Testis (tissue), 3 donors: ENCODE results near the gene P2RY12. TPM values are rescaled to one million over a fixed set of nuclear protein-coding genes. Genes with fewer than 3 reads are reported as not detected.

Experiments used
- DNase-seq: peaks from one replicate; pipeline ENCODE4 v3.0.0-alpha.2; 2019
- H3K27ac ChIP-seq, 2 donors: fragments of 200-600 bp; sonication (generic); one replicate each; pipeline ENCODE4 v1.5.1; 2019
- H3K27me3 ChIP-seq: fragments of 200-600 bp; sonication (generic); one replicate; pipeline ENCODE4 v1.5.1; 2019
- H3K36me3 ChIP-seq: fragments of 200-600 bp; sonication (generic); one replicate; pipeline ENCODE4 v1.5.1; 2017; ENCODE audit warnings: low read depth; ENCODE audit errors: missing control alignments
- H3K4me1 ChIP-seq: fragments of 200-600 bp; sonication (generic); one replicate; pipeline ENCODE4 v1.5.1; 2019
- H3K4me3 ChIP-seq, 2 donors: fragments of 200-600 bp; sonication (generic); one replicate each; pipeline ENCODE4 v1.5.1; 2017 to 2019
- H3K9me3 ChIP-seq: fragments of 200-600 bp; sonication (generic); one replicate; pipeline ENCODE4 v1.5.1; 2017
- CTCF ChIP-seq, 3 experiments: fragments of 450-650 bp in 2 of 3; fragments of 200-600 bp in 1 of 3; sonication (generic) in 1 of 3; IDR thresholded peaks; one replicate each; pipeline ENCODE4 v1.5.1; 2016 to 2019; ENCODE audit warnings: antibody characterized with exemption in 3 of 3, mild to moderate bottlenecking in 2 of 3, moderate library complexity in 1 of 3
- POLR2A ChIP-seq: fragments of 450-650 bp; IDR thresholded peaks from one replicate; pipeline ENCODE4 v1.6.1; 2017; ENCODE audit warnings: antibody characterized with exemption, mild to moderate bottlenecking, moderate library complexity
- WGBS, 2 donors: methylation state at CpG; one replicate each; pipeline ENCODE4 v1.1.5; 2018; 5-methylcytosine and 5-hydroxymethylcytosine counted together
- intact Hi-C: fragments of 100-400 bp; cut with DNase I; formaldehyde crosslinking; loops from one replicate; pipeline ENCODE4 v1.15.1; 2023; ENCODE audit warnings: low total_unique reads
- polyA plus RNA-seq: library from polyadenylated mRNA; stranded (reverse); fragments of 350-450 nt; fragmentation: Illumina TruSeq; extraction: RNeasy Lipid Tissue Mini Kit (QIAGEN cat#74804); gene quantifications from one replicate; pipeline ENCODE4 v1.2.3, GENCODE V29; 2014; ENCODE audit warnings: low read depth, low replicate concordance; ENCODE audit not compliant: insufficient read depth
- total RNA-seq, 2 donors: library from RNA; depleted of rRNA; stranded (reverse); fragments of >200 nt; gene quantifications; one replicate each; pipeline ENCODE4 v1.2.3, GENCODE V29; 2016

P2RY12 gene
- total and polyA plus RNA-seq, 3 donors from 2014 or later, result 0.47 TPM; not detected in 2

GRCh38 chr3:151318313-151318712 is 66.2 kb downstream of the P2RY12 start:
- H3K27me3 ChIP-seq, result no peaks in the 10 kb centered on the region
- no peaks in the 10 kb centered on the region for H3K9me3 ChIP-seq
- no peak for DNase-seq
- TF ChIP-seq CTCF (IDR thresholded peaks at IDR 0.05) (no peak), POLR2A (no peak)
- intact Hi-C loops, result no loop called here
- H3K4me3 ChIP-seq, result no peak overlapping the region
- H3K4me1 ChIP-seq, result no peaks in the 10 kb centered on the region
- no peak overlapping the region for H3K27ac ChIP-seq
- no peaks in the 10 kb centered on the region for H3K36me3 ChIP-seq

- Histone ChIP-seq H3K27ac (no peak within 1 kb of the TSS), H3K4me1 (no peaks in the 10 kb centered on the region), H3K27me3 (no peaks in the 10 kb centered on the region), H3K36me3 (no peaks in the 10 kb centered on the region), H3K9me3 (no peaks in the 10 kb centered on the region), H3K4me3 (no peak within 1 kb of the TSS)
- no peak for DNase-seq
- no peak for TF ChIP-seq POLR2A
- TF ChIP-seq CTCF (IDR thresholded peaks at IDR 0.05), result no peak
- intact Hi-C loops, result no loop called here
- 82 to 90% methylated on average over 7 of the region's 7 CpGs for WGBS, 2 donors
These were observed 68.1 kb downstream of the P2RY12 start, which contains the start of gene GPR87 for GRCh38 chr3:151316267-151316991. GPR87 (minus strand) TSS chr3:151316820; CDS start chr3:151300100, 16,720 bp downstream.

- no peak for DNase-seq
- TF ChIP-seq POLR2A, result no peak
- no peak for TF ChIP-seq CTCF (IDR thresholded peaks at IDR 0.05)
- Histone ChIP-seq H3K9me3 (no peaks in the 10 kb centered on the region), H3K27me3 (no peaks in the 10 kb centered on the region), H3K36me3 (no peaks in the 10 kb centered on the region), H3K4me3 (no peak overlapping the region), H3K4me1 (no peaks in the 10 kb centered on the region), H3K27ac (no peak overlapping the region)
- intact Hi-C loops, result no loop called here
- WGBS, 2 donors, result 84 to 86% methylated on average over 2 of the region's 2 CpGs
These were observed 68.7 kb downstream of the P2RY12 start for GRCh38 chr3:151315846-151316245.

GRCh38 chr3:151315136-151315535 is 69.4 kb downstream of the P2RY12 start:
- TF ChIP-seq CTCF (IDR thresholded peaks at IDR 0.05), result no peak
- TF ChIP-seq POLR2A, result no peak

GRCh38 chr3:151314593-151314992 is 70.0 kb downstream of the P2RY12 start:
- WGBS, 2 donors, result 89 to 97% methylated on average over 5 of the region's 5 CpGs
- Histone ChIP-seq H3K4me3 (no peak overlapping the region), H3K36me3 (no peaks in the 10 kb centered on the region), H3K9me3 (no peaks in the 10 kb centered on the region), H3K4me1 (no peaks in the 10 kb centered on the region), H3K27ac (no peak overlapping the region), H3K27me3 (no peaks in the 10 kb centered on the region)
- intact Hi-C loops, result no loop called here
- DNase-seq, result no peak
- TF ChIP-seq POLR2A (no peak), CTCF (IDR thresholded peaks at IDR 0.05) (no peak)

More at GRCh38 chr3:151315136-151315535, 69.4 kb downstream of the P2RY12 start:
- no peak for DNase-seq
- H3K4me1 ChIP-seq, result no peaks in the 10 kb centered on the region
- no peaks in the 10 kb centered on the region for H3K36me3 ChIP-seq
- intact Hi-C loops, result no loop called here
- WGBS, 2 donors, result 83 to 91% methylated on average over 2 of the region's 2 CpGs
- H3K27ac ChIP-seq, result no peak overlapping the region
- no peaks in the 10 kb centered on the region for H3K9me3 ChIP-seq
- H3K27me3 ChIP-seq, result no peaks in the 10 kb centered on the region
- no peak overlapping the region for H3K4me3 ChIP-seq
